HG03159 (cell line): ENCODE data around the gene PDE11A.

Experiments used
- ATAC-seq: cut with Tn5 transposase; IDR thresholded peaks from one replicate; pipeline ENCODE4 v1.9.1; 2021; ENCODE audit warnings: mild to moderate bottlenecking, moderate library complexity; ENCODE audit not compliant: unreplicated experiment

The PDE11A gene

DNA sequence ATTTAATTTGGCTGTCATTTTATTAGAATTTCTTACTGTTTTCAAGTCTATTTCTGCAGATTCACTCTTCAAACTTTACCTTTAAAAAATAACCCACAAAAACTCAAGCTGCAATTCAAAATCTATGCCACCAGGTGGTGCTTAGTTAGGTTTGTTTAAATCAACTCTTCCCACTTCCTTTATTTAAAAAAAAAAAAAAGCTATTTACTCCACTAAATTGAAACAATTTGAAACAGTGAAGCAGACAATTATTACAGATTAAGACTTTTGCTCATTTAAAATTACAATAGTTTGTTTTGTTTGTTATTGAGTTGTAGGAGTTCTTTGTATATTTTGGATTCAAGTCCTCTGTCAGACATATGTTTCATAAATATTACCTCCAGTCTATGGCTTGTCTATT, 300.0 kb downstream of the PDE11A start:
- peak; percentile 50 for ATAC-seq

DNA sequence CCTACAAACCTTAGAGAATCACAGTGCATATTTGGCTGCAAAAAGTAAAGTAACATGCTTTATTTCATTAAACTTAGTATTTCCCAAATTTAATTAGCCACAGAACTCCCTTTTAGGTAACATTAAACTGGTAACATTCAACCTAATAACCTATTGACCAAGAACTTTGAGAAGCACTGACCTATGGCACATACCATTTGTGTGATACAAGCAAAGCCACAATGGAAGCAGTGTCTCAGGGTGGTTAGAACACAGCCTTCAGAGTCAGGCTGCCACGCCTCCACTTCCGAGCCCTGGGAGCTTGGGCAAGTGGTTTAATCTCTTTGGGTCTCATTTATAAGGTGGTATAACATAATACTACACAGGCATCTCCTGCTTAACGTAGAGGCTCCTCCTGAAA, 301.4 kb downstream of the PDE11A start:
- no peak for ATAC-seq

DNA sequence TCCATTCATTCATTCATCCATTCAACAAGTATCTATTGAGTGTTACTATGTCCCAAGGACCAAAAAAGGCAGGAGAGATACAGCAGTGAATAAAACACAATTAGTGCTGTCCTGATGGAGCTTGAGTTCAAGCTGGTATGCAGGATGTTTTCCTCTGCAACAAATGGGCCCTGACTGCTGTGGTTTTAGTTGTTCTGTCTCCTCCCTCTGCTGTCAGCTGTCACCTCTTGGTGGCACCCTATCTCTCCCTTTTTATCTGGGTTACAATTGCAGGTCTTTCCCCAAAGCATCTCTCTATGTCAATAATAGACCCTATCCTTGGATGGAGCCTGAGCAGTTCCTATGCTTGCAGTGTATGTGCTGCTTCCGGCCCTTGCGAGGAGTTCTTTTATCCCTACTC, 304.8 kb downstream of the PDE11A start:
- no peak for ATAC-seq

DNA sequence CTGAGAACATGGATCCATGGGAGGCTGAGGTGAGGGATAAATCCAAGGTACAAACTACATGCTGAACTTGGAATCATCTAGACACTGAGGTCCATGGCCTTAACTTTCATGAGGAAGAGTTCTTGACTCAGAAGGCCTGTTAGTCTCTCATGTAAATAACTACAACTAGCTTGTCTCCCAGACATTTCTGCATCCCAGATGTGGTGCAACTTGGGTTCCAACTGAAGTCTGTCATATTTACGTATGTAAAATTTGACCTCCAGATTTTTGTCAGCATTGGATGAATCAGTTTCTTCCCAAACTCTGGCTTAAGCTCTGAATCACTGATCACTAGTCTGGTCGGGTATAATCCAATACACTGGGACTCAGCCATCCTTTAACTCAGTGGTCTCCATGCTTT, 306.9 kb downstream of the PDE11A start:
- no peak for ATAC-seq

DNA sequence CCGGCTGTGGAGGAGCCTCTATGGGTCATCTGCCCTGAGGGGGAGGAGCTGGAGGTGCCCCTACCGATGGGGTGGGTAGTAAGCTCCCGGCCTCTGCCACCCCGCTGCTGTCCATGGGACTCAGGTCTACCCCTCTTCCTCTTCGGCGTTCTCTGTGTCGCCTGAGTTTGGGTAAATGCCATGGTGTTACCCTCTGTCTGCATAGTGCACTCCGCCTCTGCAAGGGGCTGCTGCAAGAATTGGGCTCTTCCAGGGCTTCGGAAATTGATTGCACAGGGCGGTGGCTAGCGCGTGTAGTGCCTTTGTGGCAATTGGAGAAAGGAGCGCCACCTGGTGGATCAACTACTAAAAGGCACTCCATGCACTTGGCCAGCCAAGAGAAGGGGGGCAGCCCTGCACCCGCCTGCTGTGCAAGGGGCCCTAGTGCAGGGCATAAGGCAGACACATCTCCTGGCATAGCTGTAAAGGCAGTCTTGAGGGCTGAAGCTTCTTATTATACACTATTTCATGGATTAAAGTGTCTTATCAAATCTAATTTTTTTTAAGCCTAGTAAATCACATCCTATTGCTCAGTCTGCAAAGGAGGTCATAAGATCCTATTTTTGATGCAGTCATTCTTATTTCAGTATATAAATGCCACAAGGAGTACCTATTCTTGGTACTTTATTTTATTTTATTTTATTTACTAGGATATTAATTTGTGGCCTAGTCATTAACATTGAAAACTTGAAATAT, 308.9 kb downstream of the PDE11A start:
- ATAC-seq = peak; percentile 100

DNA sequence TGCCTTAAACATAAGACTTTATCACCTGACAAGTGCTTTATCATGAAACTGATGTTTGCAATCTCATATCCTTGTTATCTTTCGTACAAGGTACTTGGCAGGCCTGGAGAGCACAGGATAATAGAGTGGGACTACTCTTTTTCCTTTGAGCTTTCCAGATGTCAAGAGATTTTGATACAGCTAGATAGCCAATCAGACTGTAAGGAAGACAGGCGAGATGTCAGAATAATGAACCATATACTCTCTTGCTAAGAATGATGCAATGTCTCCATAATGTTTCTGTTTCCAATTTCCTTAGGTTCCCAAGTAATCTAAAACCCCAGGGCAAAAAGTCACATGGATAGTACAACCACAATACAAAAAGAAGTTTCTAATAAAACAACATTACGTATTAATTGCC, 313.1 kb downstream of the PDE11A start:
- ATAC-seq = no peak

DNA sequence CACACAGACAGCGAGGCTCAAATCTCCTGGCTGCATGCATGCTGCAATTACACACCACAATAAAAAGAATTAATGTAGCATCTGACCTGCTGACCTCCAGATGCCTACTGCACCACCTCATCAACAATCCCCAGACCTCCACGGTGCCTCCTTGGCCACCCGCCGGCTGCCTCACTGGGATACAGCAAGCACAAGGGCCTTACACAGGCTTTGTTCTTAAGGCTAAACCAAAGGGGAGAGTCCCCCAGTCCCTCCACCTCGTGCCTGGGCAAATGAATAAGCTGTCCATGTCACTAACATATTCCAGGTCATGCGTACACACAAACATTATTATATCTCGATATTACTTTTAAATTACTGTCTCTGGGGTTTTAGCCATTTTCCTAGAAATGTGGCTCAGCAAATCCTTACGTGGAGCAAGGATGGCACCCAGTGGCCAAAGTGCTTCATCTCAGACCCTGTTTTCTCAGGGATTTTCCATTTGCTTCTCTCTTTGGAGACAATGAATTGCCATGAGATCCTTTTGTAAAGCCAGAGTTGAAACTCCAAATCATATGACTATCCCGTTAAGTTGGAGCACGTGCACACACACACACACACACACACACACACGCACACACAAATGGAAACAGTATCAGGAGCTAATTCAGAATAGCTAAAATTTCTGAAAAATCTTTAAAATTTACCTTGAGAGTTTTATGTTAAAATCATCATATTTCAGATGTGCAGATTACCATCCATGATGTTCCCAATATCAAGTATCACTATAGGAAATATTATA, 313.8 kb downstream of the PDE11A start:
- ATAC-seq = no peak

DNA sequence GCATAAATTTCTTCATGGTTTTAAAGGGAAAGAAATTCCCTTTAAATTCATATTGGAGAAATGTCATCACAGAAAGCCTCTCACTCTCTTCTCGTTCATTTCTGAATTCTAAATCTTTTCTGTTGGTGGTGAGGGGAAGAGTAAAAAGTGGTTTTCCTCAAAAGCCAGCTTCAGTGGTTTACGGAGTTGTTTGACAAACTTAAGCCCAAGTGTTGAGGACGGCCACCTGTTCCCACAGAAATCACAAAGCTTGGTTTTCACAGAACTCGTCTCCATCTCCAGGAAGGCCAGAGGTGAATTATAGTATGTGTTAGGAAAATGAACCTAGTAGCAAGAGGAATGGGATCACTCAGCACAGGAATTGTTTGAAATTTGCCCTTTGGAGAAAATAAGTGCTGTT, 316.2 kb downstream of the PDE11A start:
- ATAC-seq = no peak

DNA sequence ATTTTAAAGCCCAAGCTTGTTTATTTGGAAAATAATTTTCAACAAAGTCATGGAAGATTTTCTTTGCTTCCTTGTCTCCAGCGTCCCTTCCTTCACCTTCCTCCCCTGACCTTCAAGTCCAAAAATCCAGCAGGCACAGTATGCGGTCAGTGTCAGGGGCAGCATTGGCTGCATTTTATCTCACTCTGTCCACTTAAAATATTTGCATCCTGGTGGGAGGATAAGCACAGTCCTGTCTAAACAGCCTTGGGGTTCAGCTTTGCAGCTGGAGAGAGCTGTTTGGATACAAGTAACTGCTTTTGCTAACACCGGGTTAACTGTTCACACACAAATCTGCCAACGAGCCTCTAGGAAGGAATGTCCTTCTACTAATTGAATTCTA, 318.1 kb downstream of the PDE11A start:
- no peak for ATAC-seq

DNA sequence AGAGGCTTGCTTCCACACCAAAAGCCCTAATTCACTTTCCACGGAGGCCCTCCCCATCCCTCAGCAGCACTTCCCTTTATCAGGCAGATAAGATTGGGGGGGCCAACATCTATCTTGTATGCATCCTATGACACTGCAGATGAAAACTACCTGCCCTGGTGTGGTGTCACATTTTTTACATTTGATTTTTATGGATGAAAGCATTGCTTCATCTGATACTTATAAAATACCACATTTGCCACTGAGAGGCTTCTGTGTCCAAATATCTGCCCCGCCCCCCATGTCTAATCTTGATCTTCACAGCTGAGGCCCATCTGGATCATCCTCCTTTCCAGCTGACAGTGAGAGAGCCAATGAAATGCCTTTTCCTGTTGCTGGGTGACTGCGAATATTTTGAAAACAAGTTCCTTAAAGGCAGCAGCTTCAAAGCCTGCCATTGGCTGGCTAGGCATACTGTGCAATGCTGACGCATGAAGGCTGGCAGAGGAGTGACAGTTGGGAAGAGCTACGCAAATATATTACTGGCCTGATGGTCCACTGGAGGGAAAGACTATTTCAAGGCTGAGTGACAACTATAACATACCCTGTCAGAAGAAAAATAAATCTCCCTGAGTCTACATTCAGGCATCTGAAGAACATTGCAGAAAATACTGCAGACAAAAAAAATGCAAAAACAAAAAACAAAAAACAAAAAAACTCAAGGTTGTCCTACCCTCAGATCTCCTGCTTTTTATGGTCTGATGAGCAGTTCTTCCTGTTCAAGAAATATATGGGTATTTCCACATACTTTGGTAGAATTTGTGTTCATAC, 318.7 kb downstream of the PDE11A start:
- ATAC-seq = no peak

DNA sequence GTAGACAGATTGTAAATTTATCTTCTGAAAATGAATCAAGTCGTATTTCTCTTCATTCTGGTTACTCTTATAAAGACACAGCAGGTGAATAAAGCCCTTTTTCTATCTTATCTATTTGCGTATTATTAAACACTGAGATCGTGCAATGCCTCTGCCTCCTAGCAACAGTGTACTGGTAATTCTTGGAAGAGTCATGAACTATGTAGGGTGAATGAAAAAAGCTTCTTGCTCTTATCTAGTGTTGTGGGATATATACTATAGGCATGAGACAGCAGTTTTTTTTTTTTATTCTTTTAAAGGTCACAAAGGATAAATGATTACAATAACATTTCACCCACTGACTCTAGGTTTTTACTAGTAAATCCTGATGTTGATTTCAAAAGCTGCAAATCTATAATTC, 324.2 kb downstream of the PDE11A start:
- ATAC-seq = no peak

DNA sequence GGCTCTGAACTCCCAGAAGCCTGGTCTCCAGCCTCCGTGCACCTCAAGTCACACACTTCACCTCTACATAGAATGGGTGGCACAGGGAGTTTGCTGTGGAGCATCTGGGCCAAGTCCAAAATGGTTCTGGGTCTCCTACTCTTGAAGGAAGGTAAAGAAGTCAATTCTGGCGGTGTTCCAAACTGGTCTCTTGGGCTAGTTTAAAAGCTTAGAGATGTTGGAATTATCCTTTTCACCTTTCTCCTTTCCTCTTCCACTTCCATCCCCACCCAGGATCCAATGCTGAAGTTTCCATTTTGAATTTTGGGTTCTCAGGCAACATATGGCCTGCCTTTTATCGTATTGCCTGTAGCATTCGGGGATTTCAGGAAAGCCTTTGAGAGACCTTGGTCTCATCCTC, 325.2 kb downstream of the PDE11A start:
- ATAC-seq = no peak

DNA sequence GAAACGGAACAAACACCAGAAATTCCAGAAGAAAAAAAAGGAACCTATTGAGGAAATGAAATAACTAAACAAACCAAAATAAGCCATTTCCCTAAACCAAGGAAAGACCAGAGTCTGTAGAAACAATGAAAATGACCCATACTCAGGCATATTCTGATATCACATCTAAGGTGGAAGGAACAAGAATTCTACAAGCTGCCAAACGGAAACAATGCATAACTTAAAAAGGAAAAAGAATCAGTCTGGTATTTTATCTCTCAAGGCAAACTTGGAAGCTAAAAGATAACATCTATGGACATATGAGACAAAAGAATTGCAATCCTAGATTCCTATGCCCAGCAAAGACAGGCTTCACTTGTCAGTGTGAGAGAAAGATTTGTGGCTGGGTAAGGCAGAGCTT, 326.2 kb downstream of the PDE11A start:
- ATAC-seq = no peak

DNA sequence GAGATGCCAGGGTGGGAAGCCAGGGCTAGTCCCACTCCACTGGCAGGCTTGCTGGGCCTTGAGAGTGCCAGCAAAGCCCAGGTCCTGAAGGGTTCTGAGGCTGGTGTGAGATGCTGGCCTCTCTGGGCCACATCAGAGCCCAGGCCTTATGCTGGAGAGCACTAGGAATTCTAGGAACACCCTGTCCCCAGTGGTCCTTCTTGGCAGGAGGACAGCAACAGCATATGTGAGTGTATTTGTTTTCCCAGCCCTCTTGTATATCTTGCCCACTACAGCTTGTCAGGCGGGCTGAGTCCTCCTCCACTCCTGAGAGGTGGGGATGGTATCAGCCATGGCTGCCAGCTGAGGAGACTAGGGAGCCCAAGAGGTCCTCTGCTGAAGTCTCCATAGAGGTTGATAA, 327.0 kb downstream of the PDE11A start:
- ATAC-seq = no peak

DNA sequence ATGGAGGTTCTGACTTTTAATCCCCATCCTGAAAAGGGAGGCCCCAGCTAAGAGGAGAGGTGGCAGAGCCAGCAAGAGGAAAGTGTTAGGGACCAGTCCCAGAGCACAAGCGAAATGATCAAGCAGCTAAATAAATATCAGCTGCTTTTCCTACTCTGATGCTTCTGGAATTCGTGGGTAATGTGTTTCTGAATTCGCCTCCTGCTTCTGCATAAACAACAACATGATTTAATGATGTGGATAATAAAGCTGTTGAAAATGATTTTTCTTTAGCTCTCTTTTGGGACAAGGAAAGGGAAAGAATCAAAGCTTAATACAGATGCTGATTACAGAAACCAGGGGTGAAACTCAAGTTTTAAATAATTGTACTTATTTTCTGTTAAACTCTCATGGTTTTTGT, 329.7 kb downstream of the PDE11A start:
- no peak for ATAC-seq

DNA sequence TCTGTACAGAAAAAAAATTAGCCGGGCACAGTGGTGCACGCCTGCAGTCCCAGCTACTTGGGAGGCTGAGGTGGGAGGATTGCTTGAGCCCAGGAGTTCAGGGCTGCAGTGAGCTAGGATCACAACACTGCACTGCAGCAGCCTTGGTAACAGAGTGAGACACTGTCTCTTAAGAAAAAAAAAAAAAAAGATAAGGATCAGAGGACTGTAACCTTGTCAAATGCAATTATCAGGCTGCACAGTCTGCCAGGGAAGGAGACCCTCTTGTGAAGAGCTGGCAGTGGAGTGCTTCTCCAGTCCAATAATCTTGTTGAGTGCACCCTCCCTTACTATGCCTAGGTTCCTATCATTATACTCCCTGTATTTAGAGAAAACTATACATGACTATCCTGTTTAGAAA, 330.7 kb downstream of the PDE11A start:
- no peak for ATAC-seq

DNA sequence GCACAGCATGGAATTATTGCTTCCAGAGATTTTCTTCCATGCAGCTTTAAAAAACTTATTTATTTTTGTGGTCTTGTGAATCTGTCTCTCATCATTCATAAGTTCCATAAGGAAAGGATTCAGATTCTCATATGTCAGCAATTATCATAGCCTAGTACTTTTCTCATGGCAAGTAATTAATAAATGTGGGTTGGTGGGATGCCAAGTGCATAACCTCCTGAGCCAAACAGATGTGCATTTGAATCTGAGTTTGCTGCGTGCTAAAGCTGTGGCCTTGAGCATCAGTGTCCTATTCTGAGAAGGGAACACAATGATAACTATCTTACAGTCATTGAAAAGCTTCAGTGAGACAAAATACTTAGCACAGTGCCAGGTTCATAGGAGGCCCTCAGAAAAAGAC, 331.9 kb downstream of the PDE11A start:
- ATAC-seq = no peak

DNA sequence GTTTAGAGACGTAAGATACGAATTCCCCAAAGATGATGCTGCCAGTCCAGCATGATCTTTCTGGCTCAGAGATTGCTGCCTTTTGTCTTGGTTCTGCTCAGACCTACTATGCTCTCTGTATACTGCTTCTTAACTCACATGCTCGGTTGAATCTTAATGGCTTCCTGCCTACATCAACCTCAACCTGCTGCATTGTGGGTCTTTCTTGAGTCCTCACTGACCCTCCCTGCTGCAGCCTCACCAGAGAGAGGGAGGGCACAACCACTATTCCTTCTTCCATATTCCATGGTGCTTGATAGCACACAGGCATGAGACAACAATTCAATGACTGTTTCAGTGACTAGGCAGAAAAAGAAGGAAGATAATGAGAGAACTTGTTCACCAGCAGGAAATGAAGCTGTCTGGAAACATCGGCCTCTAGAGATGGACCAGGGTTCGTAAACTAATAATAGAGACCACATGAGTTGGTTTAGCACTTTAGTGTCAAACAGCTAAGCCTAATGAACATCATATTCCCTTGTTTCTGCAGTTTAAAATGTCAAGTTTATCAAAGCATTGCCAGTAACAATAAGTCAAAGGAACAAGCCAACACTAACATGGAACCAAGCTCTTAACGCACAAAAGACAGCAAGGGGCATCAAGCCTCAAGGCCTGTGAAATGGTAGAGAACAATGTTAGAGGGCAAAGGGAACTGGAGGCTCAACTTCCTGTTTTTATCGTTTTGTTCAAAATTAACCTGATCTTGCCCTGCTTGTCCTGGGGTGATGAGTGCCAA, 333.9 kb downstream of the PDE11A start:
- ATAC-seq = no peak

DNA sequence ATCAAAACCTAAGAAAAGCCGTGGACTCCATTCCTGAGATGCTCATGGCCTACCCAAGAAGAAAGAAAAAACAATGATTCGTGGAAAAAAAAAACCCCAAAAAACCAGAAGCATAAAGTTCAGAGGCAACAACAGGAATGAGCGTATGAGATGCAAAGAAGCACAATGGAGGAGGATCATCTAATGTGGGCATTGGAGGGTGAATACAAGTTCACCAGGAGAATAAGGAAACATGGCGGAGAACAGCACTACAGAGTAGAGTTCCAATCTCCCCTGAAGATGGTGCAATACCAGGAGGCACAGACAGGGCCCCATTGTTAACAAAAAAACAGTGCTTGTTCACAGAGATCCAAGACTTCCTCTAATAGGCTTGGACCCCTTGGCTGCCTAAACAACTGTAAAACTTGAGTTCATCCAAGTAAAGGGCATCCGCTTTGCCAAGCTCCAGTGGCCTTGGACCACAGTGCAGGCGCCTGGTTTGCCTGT, 337.2 kb downstream of the PDE11A start:
- ATAC-seq = no peak

DNA sequence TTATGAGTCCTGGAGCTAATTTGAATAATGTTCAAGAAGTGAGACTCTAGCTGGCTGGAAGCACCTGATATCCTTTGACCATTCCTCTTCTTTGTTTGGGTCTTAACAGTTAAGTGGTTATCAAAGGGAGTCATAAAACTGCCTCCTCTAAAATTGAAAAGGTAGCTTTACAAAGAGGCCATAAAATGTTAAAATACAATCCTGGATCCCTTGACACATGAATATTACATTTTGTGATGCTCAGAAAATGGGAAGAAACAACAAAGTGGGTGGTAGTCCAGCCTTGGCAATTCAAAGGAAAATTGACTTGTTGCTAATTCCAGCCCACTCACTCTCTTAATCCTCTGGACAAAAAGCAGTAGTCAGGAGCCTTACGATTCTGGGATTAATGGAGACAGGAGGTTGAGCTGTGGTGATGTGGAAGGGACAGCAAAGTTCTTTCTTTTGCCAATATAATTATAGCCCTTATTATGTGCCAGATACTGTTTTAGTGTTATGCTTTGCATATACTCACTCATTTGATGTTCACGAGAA, 339.2 kb downstream of the PDE11A start:
- ATAC-seq = no peak

DNA sequence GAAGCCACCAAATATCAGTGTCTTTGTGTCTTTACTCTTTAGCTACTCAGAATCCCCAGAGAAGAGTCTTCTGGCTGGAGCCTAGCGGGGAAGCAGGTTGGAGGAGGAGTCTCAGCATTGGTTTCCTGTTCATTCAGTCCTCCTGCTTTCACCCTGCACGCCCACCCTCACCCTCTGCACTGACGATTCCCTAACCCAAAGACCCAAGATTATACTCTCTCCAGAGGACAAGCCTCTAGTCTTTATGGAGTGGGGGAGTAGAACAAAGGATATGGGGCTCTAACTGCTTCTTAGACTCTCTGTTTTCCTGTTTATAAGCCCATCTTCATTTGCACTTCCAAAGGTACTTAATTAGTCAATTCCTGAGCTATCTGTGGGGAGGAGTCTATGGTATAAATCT, 341.2 kb downstream of the PDE11A start:
- ATAC-seq = no peak
